GM12878 (cell line): ENCODE data around the gene TSHZ1. TPM values are rescaled to one million over a fixed set of nuclear protein-coding genes. Genes with fewer than 3 reads are reported as not detected.
A peak's percentile ranks its signal among the peaks of the same experiment; 100 is the strongest.

Source experiments
- ATAC-seq: fragments of 200-7000 bp; cut with Tn5 transposase; 3 replicates; pipeline ENCODE4 v1.9.1; 2020; ENCODE audit warnings: mild to moderate bottlenecking, moderate library complexity
- BruUV-seq: library from RNA; stranded (reverse); fragments of 400-500 nt; replicated peaks from 2 replicates; lab custom pipeline; 2021; lab: Mats Ljungman, UMichigan
- CTCF ChIA-PET: fragments of 300-600 bp; sonication (Branson Sonifier 250); formaldehyde crosslinking; extraction: SDS; loops from one replicate; lab custom pipeline; 2021; ENCODE audit warnings: inconsistent platforms; lab: Yijun Ruan, JAX
- POLR2A ChIA-PET: fragments of 350-600 bp; formaldehyde crosslinking; extraction: SDS; loops from one replicate; lab custom pipeline; 2021; ENCODE audit warnings: inconsistent platforms; lab: Charles Lee
- RAD21 ChIA-PET: fragments of 300-600 bp; sonication (Branson Sonifier 250); formaldehyde crosslinking; loops from one replicate; lab custom pipeline; 2023; ENCODE audit warnings: antibody characterized with exemption; ENCODE audit not compliant: unreplicated experiment; lab: Charles Lee
- SMC1A ChIA-PET: fragments of 300-600 bp; sonication (Branson Sonifier 250); formaldehyde crosslinking; loops from one replicate; lab custom pipeline; 2023; ENCODE audit not compliant: unreplicated experiment, uncharacterized antibody; lab: Charles Lee
- DNase-seq: peaks from one replicate; pipeline ENCODE4 v3.0.0-alpha.2; 2011; ENCODE audit warnings: low read depth, low spot score
- FAIRE-seq: peaks from 3 replicates; lab custom pipeline; 2011; peaks lifted over from hg19 to GRCh38; lab: Jason Lieb, UNC
- H2AFZ ChIP-seq: 2 replicates; pipeline ENCODE4 v1.6.0; 2011; ENCODE audit warnings: low read depth, low read length, control low read depth; ENCODE audit not compliant: control insufficient read depth
- H3K27ac ChIP-seq: 2 replicates; pipeline ENCODE4 v1.5.1; 2011; ENCODE audit warnings: control low read depth; ENCODE audit not compliant: control insufficient read depth, insufficient read depth
- H3K27me3 ChIP-seq, 2 experiments: replicated peaks in 1 of 2; 2 replicates each; pipeline versions ENCODE4 v1.6.0 to v1.6.1; 2011; ENCODE audit warnings: low read length in 1 of 2; ENCODE audit not compliant: control insufficient read depth in 2 of 2, insufficient read depth in 2 of 2
- H3K36me3 ChIP-seq, 2 experiments: 2 replicates each; pipeline ENCODE4 v1.5.1; 2011; ENCODE audit warnings: low read length in 1 of 2; ENCODE audit not compliant: control insufficient read depth in 2 of 2, insufficient read depth in 2 of 2
- H3K4me1 ChIP-seq: 2 replicates; pipeline ENCODE4 v1.6.1; 2011; ENCODE audit warnings: mild to moderate bottlenecking, low read length, moderate library complexity, mixed read lengths; ENCODE audit not compliant: control insufficient read depth, insufficient read depth
- H3K4me2 ChIP-seq: 2 replicates; pipeline ENCODE4 v1.6.0; 2011; ENCODE audit warnings: control low read depth; ENCODE audit not compliant: control insufficient read depth, insufficient read depth
- H3K4me3 ChIP-seq: fragments of 200-600 bp; sonication (generic); 2 replicates; pipeline ENCODE4 v1.5.1; 2016
- H3K79me2 ChIP-seq: 2 replicates; pipeline ENCODE4 v1.6.0; 2011; ENCODE audit warnings: low read length; ENCODE audit not compliant: control insufficient read depth, insufficient read depth
- H3K9ac ChIP-seq: 2 replicates; pipeline ENCODE4 v1.8.0; 2011; ENCODE audit warnings: low read length, control low read depth, mixed read lengths; ENCODE audit not compliant: control insufficient read depth, insufficient read depth
- H3K9me3 ChIP-seq: replicated peaks from 3 replicates; pipeline ENCODE4 v1.5.1; 2011; ENCODE audit warnings: mild to moderate bottlenecking, low read length; ENCODE audit not compliant: control insufficient read depth, insufficient read depth
- H4K20me1 ChIP-seq: 2 replicates; pipeline ENCODE4 v1.6.0; 2011; ENCODE audit not compliant: control insufficient read depth, insufficient read depth
- BACH1 ChIP-seq: fragments of 450-650 bp; IDR thresholded peaks from 2 replicates; pipeline ENCODE4 v1.6.1; 2017; ENCODE audit warnings: mild to moderate bottlenecking, borderline replicate concordance
- CHD4 ChIP-seq: fragments of 200-600 bp; sonication (generic); IDR thresholded peaks from 2 replicates; pipeline ENCODE4 v1.6.1; 2016; ENCODE audit warnings: mild to moderate bottlenecking
- NR2C1 ChIP-seq: fragments of 450-650 bp; IDR thresholded peaks from 2 replicates; pipeline ENCODE4 v1.6.1; 2017; ENCODE audit warnings: antibody characterized with exemption, mild to moderate bottlenecking, moderate library complexity
- NR2F1 ChIP-seq: fragments of 450-650 bp; conservative IDR thresholded peaks from 2 replicates; pipeline ENCODE4 v1.6.1; 2017; ENCODE audit warnings: mild to moderate bottlenecking
- POLR2AphosphoS5 ChIP-seq: IDR thresholded peaks from 2 replicates; pipeline ENCODE4 v1.6.1; 2011; ENCODE audit warnings: mild to moderate bottlenecking, low read length, inconsistent platforms
- RAD51 ChIP-seq: fragments of 450-650 bp; IDR thresholded peaks from 2 replicates; pipeline ENCODE4 v1.6.1; 2016; ENCODE audit warnings: moderate library complexity, mild to moderate bottlenecking, inconsistent platforms
- RELA ChIP-seq: fragments of 450-650 bp; IDR thresholded peaks from 2 replicates; pipeline ENCODE4 v1.8.0; 2014; ENCODE audit warnings: borderline replicate concordance; ENCODE audit not compliant: partially characterized antibody
- RUNX3 ChIP-seq: IDR thresholded peaks from 2 replicates; pipeline ENCODE4 v1.6.1; 2012; ENCODE audit warnings: low read length, inconsistent platforms
- SMAD5 ChIP-seq: IDR thresholded peaks from 2 replicates; pipeline ENCODE4 v1.6.1; 2016; ENCODE audit warnings: antibody characterized with exemption, low read depth
- SMC3 ChIP-seq: IDR thresholded peaks from 2 replicates; pipeline ENCODE4 v1.6.1; 2011; ENCODE audit warnings: low read length, improper control_type of control experiment, borderline replicate concordance
- TAF1 ChIP-seq: IDR thresholded peaks from 2 replicates; pipeline ENCODE4 v1.6.1; 2011; ENCODE audit warnings: mild to moderate bottlenecking, low read depth, low read length, borderline replicate concordance
- ZNF217 ChIP-seq: fragments of 450-650 bp; IDR thresholded peaks from 2 replicates; pipeline ENCODE4 v1.6.1; 2017; ENCODE audit warnings: antibody characterized with exemption, mild to moderate bottlenecking
- ZSCAN29 ChIP-seq: fragments of 450-650 bp; IDR thresholded peaks from 2 replicates; pipeline ENCODE4 v1.6.1; 2017; ENCODE audit warnings: mild to moderate bottlenecking, moderate library complexity
- WGBS: methylation state at CpG from one replicate; pipeline ENCODE4 v1.1.6; 2016; ENCODE audit warnings: low lambda C conversion rate; ENCODE audit not compliant: insufficient replicate concordance, insufficient coverage; ENCODE audit errors: missing lambda C conversion rate; 5-methylcytosine and 5-hydroxymethylcytosine counted together
- in situ Hi-C: fragments of 300-500 bp; cut with MboI; formaldehyde crosslinking; loops from 9 replicates; pipeline ENCODE4 v1.14.3; 2018; ENCODE audit warnings: mixed read lengths
- intact Hi-C: fragments of 100-400 bp; cut with micrococcal nuclease; formaldehyde crosslinking; loops from one replicate; pipeline ENCODE4 v1.14.2; 2022; ENCODE audit not compliant: unreplicated experiment
- polyA plus RNA-seq, 11 experiments: library from polyadenylated mRNA; depleted of rRNA in 4 of 11; unstranded in 6 of 11; stranded (reverse) in 5 of 11; fragments of >200 nt; fragmentation: Nextera tagmentation in 4 of 11; fragmentation: Illumina TruSeq in 1 of 11; extraction: Ambion mirVana in 4 of 11; extraction: Trizol in 1 of 11; gene quantifications; 1 replicate in 1 of 11; 2 replicates in 10 of 11; pipeline versions ENCODE4 v1.2.1 to v1.2.3, GENCODE V29; 2011 to 2016; ENCODE audit warnings: inconsistent platforms in 2 of 11, missing spikeins in 2 of 11, low read depth in 1 of 11
- total RNA-seq, 4 experiments: library from RNA; depleted of rRNA in 3 of 4; stranded (reverse); fragments of >200 nt in 3 of 4; fragmentation: Illumina TruSeq in 1 of 4; extraction: Trizol in 1 of 4; gene quantifications; 2 replicates each; pipeline versions ENCODE4 v1.2.1 to v1.2.3, GENCODE V29; 2013 to 2021
- TF ChIP-seq, protein P1 (sequence below): fragments of 450-650 bp; IDR thresholded peaks from 2 replicates; pipeline ENCODE4 v1.6.1; 2017; ENCODE audit warnings: low read depth, mild to moderate bottlenecking, moderate library complexity

TSHZ1 gene
- total and polyA plus RNA-seq, 10 of the 15 experiments (the other 5 are each of a cell fraction or from before 2014, with no cell fraction given): 2.2 to 15.2 (median 5.1) TPM

DNA sequence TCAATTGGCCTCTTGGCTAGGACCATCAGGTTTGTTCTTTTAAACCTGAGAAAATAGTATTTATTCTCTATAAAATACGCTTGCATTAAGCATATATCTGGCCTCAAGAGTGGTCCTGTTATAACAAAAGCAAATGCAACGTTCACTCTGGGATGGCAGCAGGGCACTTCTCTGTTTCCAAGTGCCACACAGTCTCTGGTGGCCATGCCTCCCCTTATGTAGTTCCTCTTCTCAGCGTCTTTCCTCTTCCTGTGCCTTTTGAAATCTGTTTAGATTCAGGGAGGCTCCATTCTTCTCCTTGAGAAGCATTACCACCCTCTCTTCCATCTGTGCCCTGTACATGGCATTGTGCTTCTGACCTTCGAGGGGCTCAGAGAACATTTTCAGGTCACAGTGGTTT, 51.9 kb downstream of the TSHZ1 start:
- Histone ChIP-seq H3K79me2 (peaks cover 3% of the 10 kb centered on the region), H3K4me3 (no peak overlapping the region), H4K20me1 (no peaks in the 10 kb centered on the region), H3K36me3 (no peaks in the 10 kb centered on the region), H3K4me1 (peaks cover 31% of the 10 kb centered on the region), H3K27me3 (no peaks in the 10 kb centered on the region), H2AFZ (peak overlapping the region; percentile 47), H3K27ac (peak overlapping the region; percentile 65), H3K9ac (peak overlapping the region; percentile 24; the same call in 1 of the 2 replicates), H3K4me2 (no peak overlapping the region), H3K9me3 (no peaks in the 10 kb centered on the region; the same call in 2 of the 3 replicates)
- SMC1A ChIA-PET: interaction anchor here (0.6 to 1.7 kb wide), 6 partner anchors 12 to 19 kb away, joined by 3 to 4 read pairs (median 4); no protein-coding TSS in a partner anchor
- 80% methylated on average over 4 of the region's 4 CpGs for WGBS
- CTCF ChIA-PET: interaction anchor here (2.2 kb wide), 1 partner anchor 11 kb away, joined by 4 read pairs; no protein-coding TSS in a partner anchor
- intact Hi-C loops: loop anchor here (5.0 kb wide), 1 partner anchor 45 kb away; no protein-coding TSS in a partner anchor
- TF ChIP-seq NR2F1 (no peak), ZNF217 (no peak), TAF1 (no peak), BACH1 (no peak), RELA (no peak), RAD51 (no peak), SMC3 (no peak), CHD4 (no peak), SMAD5 (no peak), RUNX3 (no peak), NR2C1 (no peak), POLR2AphosphoS5 (no peak), ZSCAN29 (no peak)
- TF ChIP-seq, protein P1, sequence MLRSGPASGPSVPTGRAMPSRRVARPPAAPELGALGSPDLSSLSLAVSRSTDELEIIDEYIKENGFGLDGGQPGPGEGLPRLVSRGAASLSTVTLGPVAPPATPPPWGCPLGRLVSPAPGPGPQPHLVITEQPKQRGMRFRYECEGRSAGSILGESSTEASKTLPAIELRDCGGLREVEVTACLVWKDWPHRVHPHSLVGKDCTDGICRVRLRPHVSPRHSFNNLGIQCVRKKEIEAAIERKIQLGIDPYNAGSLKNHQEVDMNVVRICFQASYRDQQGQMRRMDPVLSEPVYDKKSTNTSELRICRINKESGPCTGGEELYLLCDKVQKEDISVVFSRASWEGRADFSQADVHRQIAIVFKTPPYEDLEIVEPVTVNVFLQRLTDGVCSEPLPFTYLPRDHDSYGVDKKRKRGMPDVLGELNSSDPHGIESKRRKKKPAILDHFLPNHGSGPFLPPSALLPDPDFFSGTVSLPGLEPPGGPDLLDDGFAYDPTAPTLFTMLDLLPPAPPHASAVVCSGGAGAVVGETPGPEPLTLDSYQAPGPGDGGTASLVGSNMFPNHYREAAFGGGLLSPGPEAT: no peak
- DNase-seq (no peak), FAIRE-seq (no peak), ATAC-seq (no peak)
- in situ Hi-C loops: no loop called here
- no TSS peak for BruUV-seq
- POLR2A ChIA-PET: interaction anchor here (0.9 kb wide), 1 partner anchor 53 kb away, joined by 3 read pairs; no protein-coding TSS in a partner anchor
- RAD21 ChIA-PET: interaction anchor here (1.1 kb wide), 1 partner anchor 52 kb away, joined by 3 read pairs; the partner anchor contains the start of gene TSHZ1
